Measurements from ENCODE around the gene BCL2L13.

Gene BCL2L13

DNA sequence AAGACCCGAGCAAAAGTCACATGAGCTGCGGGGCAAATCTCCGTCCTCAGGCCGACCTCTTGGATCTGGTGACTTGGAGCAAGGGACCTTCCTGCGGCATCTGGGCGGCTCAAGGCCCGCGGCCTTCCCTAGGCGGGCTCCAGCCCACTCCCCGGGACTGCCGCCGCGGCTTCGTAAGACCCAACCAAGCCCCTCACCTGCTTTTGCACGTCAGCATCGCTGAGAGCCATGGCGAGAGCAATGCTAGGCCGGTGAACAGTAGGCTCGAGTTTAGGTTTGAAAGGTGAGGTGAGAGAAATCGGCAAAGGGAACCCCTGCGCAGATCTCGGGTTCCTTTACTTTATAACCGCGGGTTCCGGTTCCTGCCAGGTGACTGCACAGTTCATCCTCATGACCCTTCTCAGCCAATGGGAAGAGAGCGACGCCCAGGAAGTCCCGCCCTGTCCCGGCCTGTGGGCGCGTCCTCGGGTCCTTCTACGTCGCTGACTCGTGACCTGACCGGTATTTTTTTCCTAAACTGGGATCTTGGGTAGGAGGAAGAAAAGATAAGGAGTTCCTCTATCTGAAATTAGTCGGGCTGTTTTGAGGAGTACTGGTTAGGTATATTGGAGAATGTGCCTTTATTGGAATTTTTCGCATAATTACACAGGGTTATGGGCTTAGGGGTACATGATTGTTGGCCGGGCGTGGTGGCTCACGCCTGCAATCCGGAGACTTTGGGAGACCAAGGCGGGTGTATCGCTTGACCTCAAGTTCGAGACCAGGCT, 10.0 kb upstream of the BCL2L13 start, which contains the start of gene ATP6V1E1:
ATP6V1E1 (minus strand) TSS at position 344 of the 767 bp plus-strand sequence; CDS start at position 230, 114 bp downstream.
- ATAC-seq (ENCODE audit: low read depth) (peak; percentile 94), DNase-seq (ENCODE audit: low spot score) (peak; percentile 91)
- no peak for TF ChIP-seq CTCF (IDR thresholded peaks at IDR 0.05; ENCODE audit: poor library complexity, severe bottlenecking)
- H3K27ac ChIP-seq (ENCODE audit: poor library complexity, severe bottlenecking), result peak within 1 kb of the TSS; percentile 77
- H3K36me3 ChIP-seq (ENCODE audit: low read depth), result peaks cover 21% of the 10 kb centered on the region
- no peaks in the 10 kb centered on the region for H3K9me3 ChIP-seq (ENCODE audit: severe bottlenecking)
- H3K4me1 ChIP-seq (ENCODE audit: insufficient read depth, poor library complexity, severe bottlenecking), result peaks cover 15% of the 10 kb centered on the region
- H3K4me3 ChIP-seq (ENCODE audit: severe bottlenecking), result peak within 1 kb of the TSS; percentile 68
- H3K27me3 ChIP-seq (ENCODE audit: insufficient read depth, poor library complexity, severe bottlenecking), result no peaks in the 10 kb centered on the region

DNA sequence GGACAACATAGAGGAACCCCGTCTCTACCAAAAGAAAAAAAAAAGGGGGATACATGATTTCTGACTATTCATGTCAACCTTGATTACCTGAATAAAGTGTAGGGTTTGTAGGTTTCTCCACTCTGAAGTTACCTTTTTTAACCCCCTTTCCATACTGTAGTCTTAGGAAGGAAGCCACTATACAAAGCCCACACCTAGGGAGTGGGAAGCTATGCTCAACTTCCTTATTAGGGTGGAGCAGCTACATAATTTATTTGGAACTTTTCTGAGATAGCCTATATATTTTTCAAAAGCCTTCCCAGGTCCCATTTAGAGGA, 9.4 kb upstream of the BCL2L13 start:
- Histone ChIP-seq H3K27me3 (ENCODE audit: insufficient read depth, poor library complexity, severe bottlenecking) (no peaks in the 10 kb centered on the region), H3K27ac (ENCODE audit: poor library complexity, severe bottlenecking) (peak overlapping the region; percentile 77), H3K4me1 (ENCODE audit: insufficient read depth, poor library complexity, severe bottlenecking) (peaks cover 20% of the 10 kb centered on the region), H3K9me3 (ENCODE audit: severe bottlenecking) (no peaks in the 10 kb centered on the region), H3K4me3 (ENCODE audit: severe bottlenecking) (peak overlapping the region; percentile 68), H3K36me3 (ENCODE audit: low read depth) (peaks cover 15% of the 10 kb centered on the region)
- TF ChIP-seq CTCF (IDR thresholded peaks at IDR 0.05; ENCODE audit: poor library complexity, severe bottlenecking), result no peak
- no peak for ATAC-seq (ENCODE audit: low read depth)
- no peak for DNase-seq (ENCODE audit: low spot score)

DNA sequence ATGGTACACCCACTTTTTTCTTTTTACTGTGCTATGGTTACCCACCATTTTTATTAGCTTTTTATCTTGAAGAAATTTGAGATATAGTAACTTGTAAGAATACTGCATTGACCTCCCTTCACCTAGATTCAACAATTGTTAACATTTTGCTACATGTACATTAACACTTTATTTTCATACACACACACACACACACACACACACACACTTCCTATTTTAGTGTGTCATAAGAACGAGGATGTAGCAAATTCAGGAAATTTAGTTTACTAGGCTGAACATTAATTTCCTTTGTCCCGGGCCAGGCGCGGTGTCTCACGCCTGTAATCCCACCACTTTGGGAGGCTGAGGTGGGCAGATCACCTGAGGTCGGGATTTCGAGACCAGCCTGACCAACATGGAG, 8.9 kb upstream of the BCL2L13 start:
- Histone ChIP-seq H3K27ac (ENCODE audit: poor library complexity, severe bottlenecking) (peak overlapping the region; percentile 77), H3K9me3 (ENCODE audit: severe bottlenecking) (no peaks in the 10 kb centered on the region), H3K4me1 (ENCODE audit: insufficient read depth, poor library complexity, severe bottlenecking) (peaks cover 21% of the 10 kb centered on the region), H3K36me3 (ENCODE audit: low read depth) (peaks cover 14% of the 10 kb centered on the region), H3K27me3 (ENCODE audit: insufficient read depth, poor library complexity, severe bottlenecking) (no peaks in the 10 kb centered on the region), H3K4me3 (ENCODE audit: severe bottlenecking) (peak overlapping the region; percentile 68)
- DNase-seq (ENCODE audit: low spot score), result no peak
- no peak for ATAC-seq (ENCODE audit: low read depth)
- TF ChIP-seq CTCF (IDR thresholded peaks at IDR 0.05; ENCODE audit: poor library complexity, severe bottlenecking), result no peak

DNA sequence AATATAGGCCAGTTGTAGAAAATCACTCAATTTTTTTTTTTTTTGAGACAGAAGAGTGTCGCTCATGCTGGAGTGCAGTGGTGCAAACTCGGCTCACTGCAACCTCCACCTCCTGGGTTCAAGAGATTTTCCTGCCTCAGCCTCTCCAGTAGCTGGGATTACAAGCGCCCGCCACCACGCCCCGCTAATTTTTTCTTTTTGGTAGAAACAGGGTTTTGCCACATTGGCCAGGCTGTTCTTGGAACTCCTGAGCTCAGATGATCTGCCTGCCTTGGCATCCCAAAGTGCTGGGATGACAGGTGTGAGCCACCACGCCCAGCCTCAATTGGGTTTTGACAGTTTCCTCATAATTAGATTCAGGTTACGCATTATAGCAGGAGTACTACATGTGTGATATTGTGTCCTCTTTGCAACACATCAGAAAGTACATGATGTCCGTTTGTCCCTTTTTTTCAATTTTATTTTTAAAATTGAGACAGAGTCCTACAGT, 7.4 kb upstream of the BCL2L13 start:
- Histone ChIP-seq H3K9me3 (ENCODE audit: severe bottlenecking) (no peaks in the 10 kb centered on the region), H3K36me3 (ENCODE audit: low read depth) (peaks cover 5% of the 10 kb centered on the region; the same call in 1 of the 2 replicates)
- no peak for ATAC-seq (ENCODE audit: low read depth)

More for the DNA sequence above, 7.4 kb upstream of the BCL2L13 start:
- no peak overlapping the region for H3K4me3 ChIP-seq (ENCODE audit: severe bottlenecking)
- peak overlapping the region; percentile 99 for H3K27ac ChIP-seq (ENCODE audit: poor library complexity, severe bottlenecking)
- H3K4me1 ChIP-seq (ENCODE audit: insufficient read depth, poor library complexity, severe bottlenecking), result peaks cover 21% of the 10 kb centered on the region
- DNase-seq (ENCODE audit: low spot score), result no peak
- TF ChIP-seq CTCF (IDR thresholded peaks at IDR 0.05; ENCODE audit: poor library complexity, severe bottlenecking), result no peak
- no peaks in the 10 kb centered on the region for H3K27me3 ChIP-seq (ENCODE audit: insufficient read depth, poor library complexity, severe bottlenecking)
